RWPE2 (cell line): ENCODE measurements around the gene TTC13.

Experiments used
- ATAC-seq: fragments of 200-7000 bp; cut with Tn5 transposase; 3 replicates; pipeline ENCODE4 v1.9.1; 2021; ENCODE audit warnings: low read depth
- DNase-seq: peaks from one replicate; pipeline ENCODE4 v3.0.0-alpha.2; 2020; ENCODE audit warnings: low spot score
- H3K27ac ChIP-seq: fragments of 450-650 bp; 2 replicates; pipeline ENCODE4 v1.5.1; 2017; ENCODE audit warnings: mild to moderate bottlenecking; ENCODE audit not compliant: poor library complexity, severe bottlenecking
- H3K27me3 ChIP-seq: fragments of 250-450 bp; sonication (Bioruptor Pico); 2 replicates; pipeline ENCODE4 v1.5.1; 2021; ENCODE audit warnings: mild to moderate bottlenecking, moderate library complexity; ENCODE audit not compliant: insufficient read depth, poor library complexity, severe bottlenecking
- H3K36me3 ChIP-seq: fragments of 250-450 bp; sonication (Bioruptor Pico); 2 replicates; pipeline ENCODE4 v1.5.1; 2020; ENCODE audit warnings: low read depth, mild to moderate bottlenecking, moderate library complexity
- H3K4me1 ChIP-seq: fragments of 250-450 bp; sonication (Bioruptor Pico); 2 replicates; pipeline ENCODE4 v1.5.1; 2021; ENCODE audit warnings: mild to moderate bottlenecking, moderate library complexity; ENCODE audit not compliant: insufficient read depth, poor library complexity, severe bottlenecking
- H3K4me3 ChIP-seq: fragments of 250-450 bp; sonication (Bioruptor Pico); 2 replicates; pipeline ENCODE4 v1.5.1; 2021; ENCODE audit warnings: mild to moderate bottlenecking, moderate library complexity; ENCODE audit not compliant: severe bottlenecking
- H3K9me3 ChIP-seq: fragments of 250-450 bp; sonication (Bioruptor Pico); 2 replicates; pipeline ENCODE4 v1.5.1; 2021; ENCODE audit warnings: mild to moderate bottlenecking, moderate library complexity; ENCODE audit not compliant: severe bottlenecking
- TF ChIP-seq, protein P1 (sequence below): fragments of 450-650 bp; IDR thresholded peaks from one replicate; pipeline ENCODE4 v1.5.1; 2017; ENCODE audit warnings: mild to moderate bottlenecking, moderate library complexity; ENCODE audit not compliant: poor library complexity, severe bottlenecking

The TTC13 gene

DNA sequence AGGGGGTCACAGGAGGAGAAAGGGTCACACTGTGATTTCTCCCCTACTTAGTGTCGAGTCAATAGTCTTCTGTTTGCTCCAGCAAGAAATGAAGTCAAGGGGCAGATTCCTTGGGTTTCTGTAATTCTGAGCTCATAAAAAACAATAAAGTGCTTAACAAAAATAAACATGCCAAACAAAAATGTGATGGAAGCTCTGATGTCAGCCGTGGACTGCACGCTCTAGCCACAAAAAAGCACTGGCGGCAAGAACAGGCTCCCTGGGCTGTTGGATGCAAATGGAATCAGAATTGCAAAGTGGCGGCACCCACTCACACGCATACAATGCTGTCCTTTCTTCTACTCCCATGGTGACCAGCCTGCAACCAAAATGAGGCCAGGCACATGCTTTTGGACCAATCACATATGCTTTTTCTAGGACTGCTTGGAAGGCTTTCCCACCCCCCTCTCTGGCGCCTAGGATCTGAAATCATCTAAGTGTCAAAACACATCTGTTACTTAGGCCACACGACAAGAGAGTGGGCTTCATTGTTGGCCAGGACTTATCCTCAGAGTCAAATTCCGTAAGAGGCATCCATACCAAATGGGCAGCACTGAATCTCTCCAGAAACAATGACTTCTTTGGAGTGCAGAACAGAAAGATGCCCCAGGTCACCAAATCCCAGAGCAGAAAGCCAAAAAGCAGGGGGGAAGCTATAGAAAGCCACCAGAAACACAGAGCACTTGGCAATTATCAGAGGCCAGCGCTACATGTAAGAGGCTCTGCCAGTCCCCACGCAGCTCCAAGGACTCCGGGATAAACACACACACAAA lies 119.5 kb downstream of the TTC13 start:
- no peak overlapping the region for H3K4me3 ChIP-seq
- no peak for ATAC-seq
- H3K27me3 ChIP-seq, result no peaks in the 10 kb centered on the region
- H3K4me1 ChIP-seq, result no peaks in the 10 kb centered on the region
- no peaks in the 10 kb centered on the region for H3K36me3 ChIP-seq
- DNase-seq, result no peak
- H3K27ac ChIP-seq, result no peak overlapping the region
- TF ChIP-seq, protein P1, sequence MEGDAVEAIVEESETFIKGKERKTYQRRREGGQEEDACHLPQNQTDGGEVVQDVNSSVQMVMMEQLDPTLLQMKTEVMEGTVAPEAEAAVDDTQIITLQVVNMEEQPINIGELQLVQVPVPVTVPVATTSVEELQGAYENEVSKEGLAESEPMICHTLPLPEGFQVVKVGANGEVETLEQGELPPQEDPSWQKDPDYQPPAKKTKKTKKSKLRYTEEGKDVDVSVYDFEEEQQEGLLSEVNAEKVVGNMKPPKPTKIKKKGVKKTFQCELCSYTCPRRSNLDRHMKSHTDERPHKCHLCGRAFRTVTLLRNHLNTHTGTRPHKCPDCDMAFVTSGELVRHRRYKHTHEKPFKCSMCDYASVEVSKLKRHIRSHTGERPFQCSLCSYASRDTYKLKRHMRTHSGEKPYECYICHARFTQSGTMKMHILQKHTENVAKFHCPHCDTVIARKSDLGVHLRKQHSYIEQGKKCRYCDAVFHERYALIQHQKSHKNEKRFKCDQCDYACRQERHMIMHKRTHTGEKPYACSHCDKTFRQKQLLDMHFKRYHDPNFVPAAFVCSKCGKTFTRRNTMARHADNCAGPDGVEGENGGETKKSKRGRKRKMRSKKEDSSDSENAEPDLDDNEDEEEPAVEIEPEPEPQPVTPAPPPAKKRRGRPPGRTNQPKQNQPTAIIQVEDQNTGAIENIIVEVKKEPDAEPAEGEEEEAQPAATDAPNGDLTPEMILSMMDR, result no peak
- H3K9me3 ChIP-seq, result no peaks in the 10 kb centered on the region

DNA sequence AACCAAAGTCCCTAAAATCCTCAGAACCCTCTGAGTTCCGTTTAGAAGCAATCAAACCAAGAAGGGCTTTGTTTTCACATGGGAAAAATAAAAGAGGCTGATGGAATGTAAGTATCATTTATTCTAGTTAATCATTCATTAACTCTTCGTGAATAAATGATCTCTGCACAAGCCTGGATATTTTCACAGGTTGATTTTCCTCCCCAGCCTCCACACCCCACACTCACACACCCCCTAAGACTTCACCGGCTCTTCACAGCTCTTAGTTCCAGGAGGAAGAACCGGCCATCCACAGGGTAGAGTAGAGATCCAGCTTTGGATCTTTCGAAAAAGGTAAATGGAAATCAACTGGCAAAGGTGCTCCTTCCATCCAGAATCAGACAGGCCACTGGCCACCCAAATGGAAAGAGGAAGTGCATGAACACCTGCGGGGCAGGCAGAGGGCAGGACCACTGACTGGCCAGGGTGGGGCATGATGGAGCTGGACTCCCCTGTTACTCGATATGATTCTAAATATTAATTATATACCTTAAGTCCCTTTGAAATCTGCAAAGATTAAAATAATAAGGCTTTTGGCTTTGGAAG lies 120.3 kb downstream of the TTC13 start:
- no peaks in the 10 kb centered on the region for H3K36me3 ChIP-seq
- H3K4me1 ChIP-seq, result no peaks in the 10 kb centered on the region
- TF ChIP-seq, protein P1, result no peak
- H3K4me3 ChIP-seq, result no peak overlapping the region
- H3K27ac ChIP-seq, result no peak overlapping the region
- H3K27me3 ChIP-seq, result no peaks in the 10 kb centered on the region
- DNase-seq (no peak), ATAC-seq (no peak)
- no peaks in the 10 kb centered on the region for H3K9me3 ChIP-seq

DNA sequence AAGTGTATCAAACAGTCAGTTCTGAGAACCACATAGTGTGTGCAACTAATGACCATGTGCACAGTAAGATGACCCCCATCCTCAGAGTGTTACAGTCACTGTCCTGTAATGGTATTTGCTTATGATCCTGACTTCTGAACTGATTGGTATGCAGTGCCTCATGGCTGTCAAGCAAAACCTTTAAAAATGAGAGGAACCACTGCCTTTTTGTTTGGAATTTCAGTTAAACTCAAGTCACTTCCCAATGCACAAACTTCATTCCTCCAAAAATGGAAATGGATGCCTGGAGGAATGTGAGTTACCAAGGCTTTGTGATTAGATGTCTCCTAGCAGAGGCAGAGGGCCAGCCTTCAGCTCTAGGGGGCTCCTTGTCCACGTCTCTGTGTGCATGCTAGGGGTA lies 120.8 kb downstream of the TTC13 start:
- ATAC-seq, result no peak
- no peak overlapping the region for H3K27ac ChIP-seq
- no peaks in the 10 kb centered on the region for H3K36me3 ChIP-seq

DNA sequence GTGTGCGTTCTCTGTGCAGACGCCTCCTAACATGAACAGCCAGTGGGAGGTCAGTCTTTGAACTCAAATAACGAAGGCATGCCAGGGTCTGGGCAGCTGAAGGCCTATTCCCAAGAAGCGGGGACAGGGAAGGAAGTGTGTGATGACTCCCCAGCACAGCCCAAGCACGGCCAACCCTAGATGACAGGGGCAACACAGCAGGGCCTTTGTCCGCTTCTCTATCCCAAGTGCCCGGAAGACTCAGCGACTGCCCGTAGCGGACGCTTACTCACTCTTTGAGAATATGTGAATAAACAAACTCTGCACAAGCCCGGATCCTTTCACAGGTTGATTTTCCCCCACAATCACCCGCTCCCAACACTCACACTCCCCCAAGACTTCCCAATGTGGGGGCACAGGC lies 121.6 kb downstream of the TTC13 start:
- Histone ChIP-seq H3K27ac (no peak overlapping the region), H3K9me3 (no peaks in the 10 kb centered on the region), H3K27me3 (no peaks in the 10 kb centered on the region), H3K36me3 (no peaks in the 10 kb centered on the region), H3K4me1 (no peaks in the 10 kb centered on the region), H3K4me3 (no peak overlapping the region)
- DNase-seq, result no peak
- ATAC-seq, result no peak
- TF ChIP-seq, protein P1, result no peak

More for the DNA sequence above, 120.8 kb downstream of the TTC13 start:
- H3K9me3 ChIP-seq, result no peaks in the 10 kb centered on the region
- H3K4me1 ChIP-seq, result no peaks in the 10 kb centered on the region
- no peak for DNase-seq
- no peaks in the 10 kb centered on the region for H3K27me3 ChIP-seq
- H3K4me3 ChIP-seq, result no peak overlapping the region
- TF ChIP-seq, protein P1, result no peak
